ENCODE results near the gene CAMTA1.

GRCh38 chr1:7570311-7570710, 785.1 kb downstream of the CAMTA1 start:
- TF ChIP-seq CTCF (IDR thresholded peaks at IDR 0.05) (no peak), POLR2A (IDR thresholded peaks at IDR 0.05) (no peak)
